Glutamatergic neuron (in vitro differentiated cells): ENCODE measurements around the gene CDH4. TPM values are rescaled to one million over a fixed set of nuclear protein-coding genes. Genes with fewer than 3 reads are reported as not detected.
"Not testable (repeated sequence)": the region's sequence is repeated elsewhere in the genome, so short reads cannot be mapped to it uniquely, and the experiment has no call there.

Experiments used
- DNase-seq: peaks from one replicate; pipeline ENCODE4 v3.0.0; 2022
- H3K27ac Mint-ChIP-seq: one replicate; pipeline ENCODE4 v1.8.0; 2020; ENCODE audit warnings: mild to moderate bottlenecking, mixed read lengths, inconsistent platforms; ENCODE audit not compliant: unreplicated experiment
- H3K27me3 Mint-ChIP-seq: one replicate; pipeline ENCODE4 v1.8.0; 2020; ENCODE audit warnings: mild to moderate bottlenecking, moderate library complexity, mixed read lengths, inconsistent platforms; ENCODE audit not compliant: unreplicated experiment
- H3K36me3 Mint-ChIP-seq: one replicate; pipeline ENCODE4 v1.8.0; 2020; ENCODE audit warnings: mild to moderate bottlenecking, mixed read lengths, inconsistent platforms; ENCODE audit not compliant: unreplicated experiment
- H3K4me1 Mint-ChIP-seq: one replicate; pipeline ENCODE4 v1.8.0; 2020; ENCODE audit warnings: mild to moderate bottlenecking, low read depth, mixed read lengths, inconsistent platforms; ENCODE audit not compliant: unreplicated experiment
- H3K4me3 Mint-ChIP-seq: one replicate; pipeline ENCODE4 v1.8.0; 2020; ENCODE audit warnings: mild to moderate bottlenecking, mixed read lengths, inconsistent platforms; ENCODE audit not compliant: unreplicated experiment
- H3K9me3 Mint-ChIP-seq: one replicate; pipeline ENCODE4 v1.8.0; 2020; ENCODE audit warnings: mild to moderate bottlenecking, moderate library complexity, mixed read lengths, inconsistent platforms; ENCODE audit not compliant: unreplicated experiment
- CTCF ChIP-seq: fragments of 200-600 bp; sonication (generic); IDR thresholded peaks from one replicate; pipeline ENCODE4 v1.5.0; 2021; ENCODE audit not compliant: partially characterized antibody, unreplicated experiment
- total RNA-seq: library from RNA; stranded (reverse); fragmentation: NEBNext Ultra II Directional; extraction: Animal tissue kit (Norgen Biotek cat#: 25700); gene quantifications from one replicate; pipeline ENCODE4 v1.2.1, GENCODE V29; 2021; ENCODE audit not compliant: unreplicated experiment

CDH4 gene
- total RNA-seq, 1 donor from 2014 or later: 1.2 TPM

- DNase-seq: no peak
- H3K9me3 Mint-ChIP-seq: peaks cover 3% of the 10 kb centered on the region
- no peak for TF ChIP-seq CTCF
- H3K27ac Mint-ChIP-seq: no peak overlapping the region
- H3K36me3 Mint-ChIP-seq: no peaks in the 10 kb centered on the region
- no peaks in the 10 kb centered on the region for H3K4me1 Mint-ChIP-seq
- H3K27me3 Mint-ChIP-seq: peaks cover 3% of the 10 kb centered on the region
- H3K4me3 Mint-ChIP-seq: no peak overlapping the region
These were observed 170.8 kb downstream of the CDH4 start for GRCh38 chr20:61422636-61423425.

GRCh38 chr20:61424011-61424627 lies 172.1 kb downstream of the CDH4 start:
- no peak for TF ChIP-seq CTCF
- Mint-ChIP-seq H3K4me3 (no peak overlapping the region), H3K27ac (no peak overlapping the region), H3K27me3 (peaks cover 3% of the 10 kb centered on the region), H3K9me3 (peaks cover 3% of the 10 kb centered on the region), H3K4me1 (no peaks in the 10 kb centered on the region), H3K36me3 (no peaks in the 10 kb centered on the region)
- no peak for DNase-seq

- Mint-ChIP-seq H3K4me1 (no peaks in the 10 kb centered on the region), H3K27me3 (no peaks in the 10 kb centered on the region), H3K27ac (no peak overlapping the region), H3K9me3 (peaks cover 3% of the 10 kb centered on the region), H3K36me3 (no peaks in the 10 kb centered on the region), H3K4me3 (no peak overlapping the region)
- no peak for TF ChIP-seq CTCF
- no peak for DNase-seq
These were observed 172.8 kb downstream of the CDH4 start for GRCh38 chr20:61424628-61425420.

GRCh38 chr20:61425541-61425991 lies 173.5 kb downstream of the CDH4 start:
- not testable (repeated sequence) for H3K4me3 Mint-ChIP-seq, DNase-seq, H3K4me1 Mint-ChIP-seq, H3K36me3 Mint-ChIP-seq, H3K27me3 Mint-ChIP-seq, H3K27ac Mint-ChIP-seq, H3K9me3 Mint-ChIP-seq

GRCh38 chr20:61426352-61426751 lies 174.3 kb downstream of the CDH4 start:
- Mint-ChIP-seq H3K27ac (no peak overlapping the region), H3K27me3 (no peaks in the 10 kb centered on the region), H3K9me3 (peaks cover 3% of the 10 kb centered on the region), H3K36me3 (no peaks in the 10 kb centered on the region), H3K4me3 (no peak overlapping the region), H3K4me1 (no peaks in the 10 kb centered on the region)
- no peak for TF ChIP-seq CTCF
- no peak for DNase-seq
